ENCODE data around the gene VPS37B. TPM values are rescaled to one million over a fixed set of nuclear protein-coding genes. Genes with fewer than 3 reads are reported as not detected.

The VPS37B gene
- total and polyA plus RNA-seq, 10 of the 15 experiments (the other 5 are each of a cell fraction or from before 2014, with no cell fraction given) = 0.66 to 68.6 (median 39.6) TPM

GRCh38 chr12:122820838-122821271 is 75.1 kb downstream of the VPS37B start (continued):
- no peak for TF ChIP-seq ZNF622 (IDR thresholded peaks at IDR 0.05)
- no peak for TF ChIP-seq ELK1 (IDR thresholded peaks at IDR 0.05; ENCODE audit: low read depth, low read length)
- TF ChIP-seq STAT3 (IDR thresholded peaks at IDR 0.05; ENCODE audit: low read depth, low read length) = no peak
- TF ChIP-seq EZH2 (IDR thresholded peaks at IDR 0.05; ENCODE audit: borderline replicate concordance, control insufficient read depth, low read depth, low read length) = no peak
- no peak for TF ChIP-seq SIN3A (IDR thresholded peaks at IDR 0.05; ENCODE audit: low read depth, low read length)
- TF ChIP-seq ESRRA (IDR thresholded peaks at IDR 0.05; ENCODE audit: low read length) = no peak

- Histone ChIP-seq H3K27me3 (replicated peaks in 1 of 2; ENCODE audit: control insufficient read depth in 2 of 2, insufficient read depth in 2 of 2, low read length in 1 of 2) (peaks cover 0 to 2% of the 10 kb centered on the region in 2 experiments; a peak in 1 of 4 replicates), H3K9me3 (replicated peaks; ENCODE audit: control insufficient read depth, insufficient read depth, low read length) (no peaks in the 10 kb centered on the region), H3K4me1 (ENCODE audit: control insufficient read depth, insufficient read depth, low read length) (peaks cover 7% of the 10 kb centered on the region), H3K4me3 (no peak overlapping the region), H3K27ac (ENCODE audit: control insufficient read depth, insufficient read depth) (no peak overlapping the region), H3K9ac (ENCODE audit: control insufficient read depth, insufficient read depth, low read length) (no peak overlapping the region), H2AFZ (ENCODE audit: control insufficient read depth, low read depth, low read length) (no peak overlapping the region), H3K4me2 (ENCODE audit: control insufficient read depth, insufficient read depth) (no peak overlapping the region), H3K79me2 (ENCODE audit: control insufficient read depth, insufficient read depth, low read length) (no peaks in the 10 kb centered on the region), H4K20me1 (ENCODE audit: control insufficient read depth, insufficient read depth) (no peaks in the 10 kb centered on the region), H3K36me3 (ENCODE audit: control insufficient read depth in 2 of 2, insufficient read depth in 2 of 2, low read length in 1 of 2) (no peaks in the 10 kb centered on the region)
- ATAC-seq (no peak), DNase-seq (ENCODE audit: low read depth, low spot score) (no peak), FAIRE-seq (no peak)
- ChIA-PET RAD21 (ENCODE audit: unreplicated experiment) (no interaction called here), POLR2A (no interaction called here), CTCF (no interaction called here), SMC1A (ENCODE audit: uncharacterized antibody, unreplicated experiment) (interaction anchor here (1.3 kb wide), 1 partner anchor 17 kb away, joined by 3 read pairs; no protein-coding TSS in a partner anchor)
- no TSS peak for BruUV-seq (replicated peaks)
- intact Hi-C loops (cut with micrococcal nuclease; ENCODE audit: unreplicated experiment) = no loop called here
- TF ChIP-seq MYB (IDR thresholded peaks at IDR 0.05; ENCODE audit: borderline replicate concordance, low read depth, low read length) (no peak), RFX5 (IDR thresholded peaks at IDR 0.05; ENCODE audit: low read depth, low read length) (no peak), RELB (IDR thresholded peaks at IDR 0.05; ENCODE audit: low read depth) (no peak), KAT2A (conservative IDR thresholded peaks at IDR 0.05; ENCODE audit: control insufficient read depth, low read depth, low read length) (no peak), POU2F2 (IDR thresholded peaks at IDR 0.05; ENCODE audit: borderline replicate concordance, low read depth, low read length) (no peak), EP300 (IDR thresholded peaks at IDR 0.05; ENCODE audit: borderline replicate concordance in 1 of 2, control insufficient read depth in 1 of 2, low read depth in 2 of 2, low read length in 2 of 2) (no peak), JUNB (IDR thresholded peaks at IDR 0.05) (no peak), SPI1 (IDR thresholded peaks at IDR 0.05; ENCODE audit: borderline replicate concordance, insufficient read depth, low read depth, low read length) (no peak)
- 82% methylated on average over 8 of the region's 8 CpGs for WGBS (ENCODE audit: insufficient coverage, insufficient replicate concordance, low lambda C conversion rate, missing lambda C conversion rate)
- in situ Hi-C loops (cut with MboI) = no loop called here
Observed at GRCh38 chr12:122820138-122820537, 75.8 kb downstream of the VPS37B start.

Data from GM12878 (cell line).